Adrenal gland (tissue), 12 donors: ENCODE data around the gene IGFALS. TPM values are rescaled to one million over a fixed set of nuclear protein-coding genes. Genes with fewer than 3 reads are reported as not detected.

ENCODE experiments used
- DNase-seq, 7 donors: peaks; one replicate each; pipeline ENCODE4 v3.0.0-alpha.2; 2019 to 2020
- H3K27ac ChIP-seq, 5 donors: fragments of 200-600 bp; sonication (generic) in 4 of 5; 1 replicate in 3 of 5; 2 replicates in 2 of 5; pipeline versions ENCODE4 v1.5.1 to v1.8.0; 2016 to 2020; ENCODE audit warnings: mild to moderate bottlenecking in 1 of 5
- H3K27me3 ChIP-seq: fragments of 200-600 bp; 2 replicates; pipeline ENCODE4 v1.8.0; 2021
- H3K36me3 ChIP-seq, 2 donors: fragments of 200-600 bp; replicated peaks in 1 of 2; 1 replicate in 1 of 2; 2 replicates in 1 of 2; pipeline versions ENCODE4 v1.5.1 to v1.8.0; 2018 to 2022
- H3K4me1 ChIP-seq, 2 donors: fragments of 200-600 bp; replicated peaks in 1 of 2; 1 replicate in 1 of 2; 2 replicates in 1 of 2; pipeline versions ENCODE4 v1.5.1 to v1.8.0; 2018 to 2021
- H3K4me3 ChIP-seq, 4 donors: fragments of 200-600 bp; sonication (generic) in 3 of 4; one replicate each; pipeline ENCODE4 v1.5.1; 2016 to 2018
- H3K9me3 ChIP-seq, 3 donors: fragments of 200-600 bp; sonication (generic) in 1 of 3; replicated peaks in 1 of 3; 1 replicate in 2 of 3; 2 replicates in 1 of 3; pipeline versions ENCODE4 v1.5.1 to v1.8.0; 2016 to 2021
- CTCF ChIP-seq, 6 experiments: fragments of 450-650 bp in 4 of 6; fragments of 200-600 bp in 2 of 6; sonication (generic) in 1 of 6; IDR thresholded peaks; 1 replicate in 5 of 6; 2 replicates in 1 of 6; pipeline versions ENCODE4 v1.5.1 to v1.8.0; 2016 to 2021; ENCODE audit warnings: antibody characterized with exemption in 6 of 6, mild to moderate bottlenecking in 2 of 6, moderate library complexity in 1 of 6
- POLR2A ChIP-seq, 2 donors: fragments of 450-650 bp; IDR thresholded peaks; one replicate each; pipeline ENCODE4 v1.6.1; 2017; ENCODE audit warnings: antibody characterized with exemption in 2 of 2, mild to moderate bottlenecking in 2 of 2, moderate library complexity in 1 of 2
- WGBS, 4 donors: extraction: QIAGEN DNeasy Blood & Tissue Kit in 2 of 4; methylation state at CpG; one replicate each; pipeline versions ENCODE4 v1.1.5 to v1.1.7; 2013 to 2017; 5-methylcytosine and 5-hydroxymethylcytosine counted together
- intact Hi-C, 2 donors: fragments of 100-400 bp; cut with DNase I; formaldehyde crosslinking; loops; one replicate each; pipeline versions ENCODE4 v1.14.1 to v1.15.0; 2022 to 2023
- polyA plus RNA-seq, 3 donors: library from polyadenylated mRNA; stranded (reverse); fragments of 200-250 nt in 2 of 3; fragments of 350-450 nt in 1 of 3; fragmentation: Illumina TruSeq in 1 of 3; extraction: RNeasy Lipid Tissue Mini Kit (QIAGEN cat#74804) in 1 of 3; gene quantifications; one replicate each; pipeline ENCODE4 v1.2.3, GENCODE V29; 2013 to 2014
- total RNA-seq, 9 donors: library from RNA; depleted of rRNA in 4 of 9; stranded (reverse); fragments of >200 nt in 4 of 9; fragments of 120-200 nt in 1 of 9; fragmentation: NEBNext Ultra II Directional in 1 of 9; extraction: Animal tissue kit (Norgen Biotek cat#: 25700) in 1 of 9; gene quantifications; one replicate each; pipeline versions ENCODE4 v1.1.0 to v1.2.4, GENCODE V29; 2013 to 2023
- donor health status: healthy with polysubstance abuse.
- donor health status: Bipolar disorder and iron deficiency.
- donor health status: DM: yes; HTN: yes; CAD: no.
- donor health status: DM: no; HTN: no; CAD: no.
- donor health status: DM: no; HTN: no; CAD: no.
- donor health status: DM: yes; HTN: yes; CAD: no.

Gene IGFALS
- total and polyA plus RNA-seq, 12 donors, result 0.11 to 3.9 (median 0.31) TPM; not detected in 2

GRCh38 chr16:1768767-1769401 lies 24.6 kb downstream of the IGFALS start:
- Histone ChIP-seq H3K9me3 (no peaks in the 10 kb centered on the region), H3K4me1 (peaks cover 15 to 25% of the 10 kb centered on the region in 2 donors), H3K4me3 (no peak overlapping the region), H3K27me3 (no peaks in the 10 kb centered on the region), H3K27ac (peak overlapping the region in 2 of 5 donors; percentile 92 to 93), H3K36me3 (peaks cover 0 to 55% of the 10 kb centered on the region in 2 donors)
- intact Hi-C loops, result no loop called here
- DNase-seq, result peak in 3 of 7 donors; percentile 41 to 70 (median 46)
- WGBS, 4 donors, result 73 to 90% (median 76%) methylated on average over 12 to 26 of the region's 26 CpGs
- no peak for TF ChIP-seq CTCF (IDR thresholded peaks at IDR 0.05)
- no peak for TF ChIP-seq POLR2A (IDR thresholded peaks at IDR 0.05)

- intact Hi-C loops, result no loop called here
- WGBS, 4 donors, result 86 to 90% (median 89%) methylated on average over 14 to 41 of the region's 41 CpGs
- TF ChIP-seq CTCF (IDR thresholded peaks at IDR 0.05) (no peak), POLR2A (IDR thresholded peaks at IDR 0.05) (no peak)
- Histone ChIP-seq H3K4me3 (no peak overlapping the region), H3K4me1 (peaks cover 12 to 22% of the 10 kb centered on the region in 2 donors), H3K27me3 (no peaks in the 10 kb centered on the region), H3K9me3 (no peaks in the 10 kb centered on the region), H3K27ac (no peak overlapping the region), H3K36me3 (peaks cover 0 to 59% of the 10 kb centered on the region in 2 donors)
- no peak for DNase-seq
These were observed 25.3 kb downstream of the IGFALS start for GRCh38 chr16:1768061-1768766.

- no peak for TF ChIP-seq POLR2A (IDR thresholded peaks at IDR 0.05)
- no peak for TF ChIP-seq CTCF (IDR thresholded peaks at IDR 0.05)
- intact Hi-C loops, result no loop called here
- H3K36me3 ChIP-seq, result peaks cover 0 to 67% of the 10 kb centered on the region in 2 donors
- no peak for DNase-seq
- no peak overlapping the region for H3K4me3 ChIP-seq
- no peak overlapping the region for H3K27ac ChIP-seq
- peaks cover 10 to 21% of the 10 kb centered on the region in 2 donors for H3K4me1 ChIP-seq
- 91 to 98% (median 94%) methylated on average over 13 to 42 of the region's 42 CpGs for WGBS, 4 donors
- no peaks in the 10 kb centered on the region for H3K27me3 ChIP-seq
- H3K9me3 ChIP-seq, result no peaks in the 10 kb centered on the region
These were observed 26.1 kb downstream of the IGFALS start for GRCh38 chr16:1767116-1767994.

GRCh38 chr16:1766701-1767100 lies 26.8 kb downstream of the IGFALS start:
- H3K27ac ChIP-seq, result no peak overlapping the region
- no peak for DNase-seq
- H3K4me1 ChIP-seq, result peaks cover 4 to 15% of the 10 kb centered on the region in 2 donors
- intact Hi-C loops, result no loop called here
- WGBS, 4 donors, result 92 to 96% (median 92%) methylated on average over 5 to 18 of the region's 18 CpGs; no CpG with 5 or more reads in 1 of the 4 donors
- H3K4me3 ChIP-seq, result no peak overlapping the region
- no peaks in the 10 kb centered on the region for H3K27me3 ChIP-seq
- H3K9me3 ChIP-seq, result no peaks in the 10 kb centered on the region
- H3K36me3 ChIP-seq, result peaks cover 0 to 74% of the 10 kb centered on the region in 2 donors
- TF ChIP-seq CTCF (IDR thresholded peaks at IDR 0.05), result no peak
